Transverse colon (tissue), 4 donors: ENCODE data around the gene GRIN2A.

Source experiments
- CTCF ChIP-seq, 5 experiments: fragments of 200-600 bp in 3 of 5; fragments of 450-650 bp in 2 of 5; sonication (generic) in 3 of 5; IDR thresholded peaks; 1 replicate in 2 of 5; 2 replicates in 3 of 5; pipeline ENCODE4 v1.5.1; 2016 to 2017; ENCODE audit warnings: antibody characterized with exemption in 5 of 5, inconsistent platforms in 3 of 5, mild to moderate bottlenecking in 2 of 5, moderate library complexity in 1 of 5
- EP300 ChIP-seq: sonication (generic); formaldehyde crosslinking; IDR thresholded peaks from one replicate; pipeline ENCODE4 v1.6.1; 2017; ENCODE audit warnings: antibody characterized with exemption, low read depth
- POLR2A ChIP-seq: fragments of 450-650 bp; IDR thresholded peaks from one replicate; pipeline ENCODE4 v1.6.1; 2016; ENCODE audit warnings: antibody characterized with exemption, mild to moderate bottlenecking, moderate library complexity
- POLR2AphosphoS5 ChIP-seq, 3 donors: sonication (generic); formaldehyde crosslinking; IDR thresholded peaks; one replicate each; pipeline ENCODE4 v1.6.1; 2016; ENCODE audit warnings: antibody characterized with exemption in 3 of 3

- TF ChIP-seq POLR2AphosphoS5 (IDR thresholded peaks at IDR 0.05) (no peak), EP300 (no peak), POLR2A (no peak), CTCF (IDR thresholded peaks at IDR 0.05) (no peak)
Observed at GRCh38 chr16:9787717-9788116, 394.5 kb downstream of the GRIN2A start.
